Psoas muscle (tissue), 8 donors: Measurements from ENCODE around the gene HRC. TPM values are rescaled to one million over a fixed set of nuclear protein-coding genes. Genes with fewer than 3 reads are reported as not detected.

Experiments used
- ATAC-seq, 4 donors: fragments of 200-7000 bp; cut with Tn5 transposase; one replicate each; pipeline ENCODE4 v1.9.1; 2020; ENCODE audit warnings: moderate library complexity in 3 of 4, mild to moderate bottlenecking in 2 of 4
- DNase-seq, 2 donors: peaks; one replicate each; pipeline ENCODE4 v3.0.0-alpha.2; 2020
- H3K27ac ChIP-seq: fragments of 200-600 bp; one replicate; pipeline ENCODE4 v1.8.0; 2022
- H3K27me3 ChIP-seq, 3 donors: fragments of 200-600 bp in 1 of 3; one replicate each; pipeline versions ENCODE4 v1.6.1 to v1.8.0; 2013 to 2022; ENCODE audit warnings: low read length in 2 of 3, mild to moderate bottlenecking in 2 of 3, moderate library complexity in 1 of 3; ENCODE audit not compliant: insufficient read depth in 3 of 3
- H3K36me3 ChIP-seq, 2 donors: fragments of 200-600 bp in 1 of 2; one replicate each; pipeline versions ENCODE4 v1.6.1 to v1.8.0; 2013 to 2022; ENCODE audit warnings: low read depth in 1 of 2, mild to moderate bottlenecking in 1 of 2, moderate library complexity in 1 of 2; ENCODE audit not compliant: insufficient read depth in 1 of 2
- H3K4me1 ChIP-seq: fragments of 200-600 bp; one replicate; pipeline ENCODE4 v1.8.0; 2022
- H3K4me3 ChIP-seq: fragments of 200-600 bp; one replicate; pipeline ENCODE4 v1.8.0; 2022; ENCODE audit warnings: mild to moderate bottlenecking
- H3K9me3 ChIP-seq: fragments of 200-600 bp; one replicate; pipeline ENCODE4 v1.8.0; 2022
- CTCF ChIP-seq: fragments of 200-600 bp; IDR thresholded peaks from one replicate; pipeline ENCODE4 v1.8.0; 2022; ENCODE audit warnings: antibody characterized with exemption
- WGBS, 3 donors: extraction: QIAGEN DNeasy Blood & Tissue Kit; methylation state at CpG; one replicate each; pipeline versions ENCODE4 v1.1.6 to v1.1.7; 2013; 5-methylcytosine and 5-hydroxymethylcytosine counted together
- intact Hi-C, 2 donors: fragments of 100-400 bp; cut with DNase I; formaldehyde crosslinking; loops; one replicate each; pipeline versions ENCODE4 v1.11.0 to v1.14.2; 2022
- polyA plus RNA-seq, 3 donors: library from polyadenylated mRNA; stranded (reverse); fragments of 200-250 nt; gene quantifications; one replicate each; pipeline ENCODE4 v1.2.3, GENCODE V29; 2013
- total RNA-seq, 4 donors: library from RNA; stranded (reverse); fragmentation: NEBNext Ultra II Directional in 2 of 4; extraction: Animal tissue kit (Norgen Biotek cat#: 25700) in 2 of 4; gene quantifications; one replicate each; pipeline versions ENCODE4 v1.2.1 to v1.2.4, GENCODE V29; 2021 to 2023
- donor health status: healthy with polysubstance abuse.
- donor health status: DM: no; HTN: no; CAD: no; lungs with moderate emphysema.
- donor health status: Bipolar disorder and iron deficiency.
- donor health status: healthy.
- donor health status: DM: yes; HTN: yes; CAD: no.
- donor health status: DM: no; HTN: no; CAD: no.
- donor health status: DM: no; HTN: no; CAD: no.
- donor health status: DM: yes; HTN: yes; CAD: no.

HRC gene
- total and polyA plus RNA-seq, 7 donors, result 32.9 to 405 (median 250) TPM

- Histone ChIP-seq H3K27me3 (no peaks in the 10 kb centered on the region), H3K4me3 (no peak overlapping the region), H3K4me1 (peaks cover 31% of the 10 kb centered on the region), H3K9me3 (no peaks in the 10 kb centered on the region), H3K27ac (no peak overlapping the region), H3K36me3 (peaks cover 8 to 97% of the 10 kb centered on the region in 2 donors)
- 70 to 79% (median 74%) methylated on average over 12 of the region's 12 CpGs for WGBS, 3 donors
- intact Hi-C loops, result no loop called here
- no peak for TF ChIP-seq CTCF
- ATAC-seq (no peak), DNase-seq (no peak)
These were observed 52.9 kb downstream of the HRC start for GRCh38 chr19:49102303-49102702.

Other genes starting within 250 kb of the HRC start
- under 1 TPM in 1 of 4 donors, not detected in 3; 0.21 TPM for gene DHDH, start 221.7 kb downstream of the HRC start, total RNA-seq
- under 1 TPM in 1 of 3 donors, not detected in 2; 0.14 TPM for gene DHDH, start 221.7 kb downstream of the HRC start, polyA plus RNA-seq
- 10 to 100 TPM; 16.8 to 24.4 (median 22.0) TPM for gene BAX, start 200.5 kb downstream of the HRC start, total RNA-seq
- gene BAX, start 200.5 kb downstream of the HRC start, polyA plus RNA-seq, result 10 to 100 TPM; 20.7 to 66.1 (median 35.6) TPM
- gene FTL, start 190.1 kb downstream of the HRC start, total RNA-seq, result 1,000 to 10,000 TPM in 3 of 4 donors, 100 to 1,000 TPM in 1; 802 to 2,269 (median 1,158) TPM
- gene FTL, start 190.1 kb downstream of the HRC start, polyA plus RNA-seq, result 1,000 to 10,000 TPM; 1,296 to 1,753 (median 1,467) TPM
- gene GYS1, start 162.1 kb downstream of the HRC start, total RNA-seq, result 100 to 1,000 TPM; 147 to 331 (median 238) TPM
- gene GYS1, start 162.1 kb downstream of the HRC start, polyA plus RNA-seq, result 10 to 100 TPM; 30.9 to 61.3 (median 58.9) TPM
- gene RUVBL2, start 161.5 kb downstream of the HRC start, total RNA-seq, result 10 to 100 TPM; 61.1 to 87.4 (median 81.8) TPM
- gene RUVBL2, start 161.5 kb downstream of the HRC start, polyA plus RNA-seq, result 10 to 100 TPM; 62.7 to 76.5 (median 69.5) TPM
- gene LHB, start 138.3 kb downstream of the HRC start, total RNA-seq, result not detected
- gene LHB, start 138.3 kb downstream of the HRC start, polyA plus RNA-seq, result under 1 TPM in 1 of 3 donors, not detected in 2; 0.32 TPM
- not detected for gene CGB3, start 131.1 kb downstream of the HRC start, total RNA-seq
- not detected for gene CGB3, start 131.1 kb downstream of the HRC start, polyA plus RNA-seq
- not detected for gene CGB2, start 123.5 kb downstream of the HRC start, total RNA-seq
- under 1 TPM in 1 of 3 donors, not detected in 2; 0.10 TPM for gene CGB2, start 123.5 kb downstream of the HRC start, polyA plus RNA-seq
- gene CGB1, start 118.5 kb downstream of the HRC start, total RNA-seq, result not detected
- not detected for gene CGB1, start 118.5 kb downstream of the HRC start, polyA plus RNA-seq
- not detected for gene CGB5, start 111.5 kb downstream of the HRC start, total RNA-seq
- gene CGB5, start 111.5 kb downstream of the HRC start, polyA plus RNA-seq, result under 1 TPM in 1 of 3 donors, not detected in 2; 0.06 TPM
- gene CGB8, start 106.3 kb downstream of the HRC start, total RNA-seq, result not detected
- gene CGB8, start 106.3 kb downstream of the HRC start, polyA plus RNA-seq, result not detected
- under 1 TPM; 0.20 to 0.46 (median 0.41) TPM for gene CGB7, start 97.6 kb downstream of the HRC start, total RNA-seq
- gene CGB7, start 97.6 kb downstream of the HRC start, polyA plus RNA-seq, result 1 to 10 TPM in 1 of 3 donors, under 1 TPM in 2; 0.52 to 1.1 (median 0.56) TPM
- gene NTF4, start 90.6 kb downstream of the HRC start, total RNA-seq, result 1 to 10 TPM; 1.8 to 6.9 (median 5.1) TPM
- gene NTF4, start 90.6 kb downstream of the HRC start, polyA plus RNA-seq, result 1 to 10 TPM; 5.6 to 7.4 (median 6.4) TPM
- 10 to 100 TPM in 3 of 4 donors, 1 to 10 TPM in 1; 9.7 to 21.4 (median 17.2) TPM for gene KCNA7, start 82.7 kb downstream of the HRC start, total RNA-seq
- 10 to 100 TPM; 12.6 to 23.9 (median 17.0) TPM for gene KCNA7, start 82.7 kb downstream of the HRC start, polyA plus RNA-seq
- gene SNRNP70, start 69.9 kb downstream of the HRC start, total RNA-seq, result 100 to 1,000 TPM in 3 of 4 donors, 10 to 100 TPM in 1; 89.1 to 133 (median 111) TPM
- 100 to 1,000 TPM in 1 of 3 donors, 10 to 100 TPM in 2; 83.2 to 123 (median 85.3) TPM for gene SNRNP70, start 69.9 kb downstream of the HRC start, polyA plus RNA-seq
- gene LIN7B, start 41.0 kb downstream of the HRC start, total RNA-seq, result 10 to 100 TPM; 11.8 to 27.9 (median 22.3) TPM
- 10 to 100 TPM; 13.9 to 24.3 (median 15.8) TPM for gene LIN7B, start 41.0 kb downstream of the HRC start, polyA plus RNA-seq
- gene C19orf73, start 36.3 kb downstream of the HRC start, total RNA-seq, result 1 to 10 TPM in 2 of 4 donors, under 1 TPM in 2; 0.54 to 1.6 (median 1.2) TPM
- gene C19orf73, start 36.3 kb downstream of the HRC start, polyA plus RNA-seq, result 1 to 10 TPM; 1.7 to 1.9 (median 1.9) TPM
- 1 to 10 TPM; 1.4 to 3.8 (median 2.6) TPM for gene PPFIA3, start 35.9 kb downstream of the HRC start, total RNA-seq
- gene PPFIA3, start 35.9 kb downstream of the HRC start, polyA plus RNA-seq, result 1 to 10 TPM; 2.6 to 5.0 (median 3.2) TPM
- gene TRPM4, start 2.4 kb upstream of the HRC start, total RNA-seq, result 10 to 100 TPM in 3 of 4 donors, 1 to 10 TPM in 1; 9.5 to 20.6 (median 16.2) TPM
- 1 to 10 TPM; 6.5 to 8.7 (median 6.7) TPM for gene TRPM4, start 2.4 kb upstream of the HRC start, polyA plus RNA-seq
- under 1 TPM; 0.10 to 0.95 (median 0.39) TPM for gene SLC6A16, start 169.8 kb upstream of the HRC start, total RNA-seq
- under 1 TPM; 0.07 to 0.31 (median 0.08) TPM for gene SLC6A16, start 169.8 kb upstream of the HRC start, polyA plus RNA-seq
- 1 to 10 TPM; 2.3 to 4.7 (median 4.4) TPM for gene CD37, start 180.0 kb upstream of the HRC start, total RNA-seq
- 1 to 10 TPM in 2 of 3 donors, under 1 TPM in 1; 0.66 to 1.6 (median 1.6) TPM for gene CD37, start 180.0 kb upstream of the HRC start, polyA plus RNA-seq
- gene TEAD2, start 207.0 kb upstream of the HRC start, total RNA-seq, result 10 to 100 TPM; 13.8 to 24.1 (median 14.8) TPM
- gene TEAD2, start 207.0 kb upstream of the HRC start, polyA plus RNA-seq, result 10 to 100 TPM in 2 of 3 donors, 1 to 10 TPM in 1; 9.7 to 23.0 (median 15.0) TPM
- gene DKKL1, start 208.5 kb upstream of the HRC start, total RNA-seq, result not detected
- gene DKKL1, start 208.5 kb upstream of the HRC start, polyA plus RNA-seq, result under 1 TPM in 1 of 3 donors, not detected in 2; 0.06 TPM
- not detected for gene KASH5, start 232.9 kb upstream of the HRC start, total RNA-seq
- gene KASH5, start 232.9 kb upstream of the HRC start, polyA plus RNA-seq, result not detected